Smooth muscle cell (in vitro differentiated cells): ENCODE measurements around the gene ZDHHC11B. TPM values are rescaled to one million over a fixed set of nuclear protein-coding genes. Genes with fewer than 3 reads are reported as not detected.
"Not testable (repeated sequence)": the region's sequence is repeated elsewhere in the genome, so short reads cannot be mapped to it uniquely, and the experiment has no call there.

Experiments
- DNase-seq: peaks from one replicate; lab custom pipeline; 2025; ENCODE audit not compliant: unreplicated experiment; lab: John Stamatoyannopoulos, UW
- H2AFZ ChIP-seq: fragments of 200-600 bp; sonication (generic); 2 replicates; pipeline ENCODE4 v1.6.0; 2016; ENCODE audit warnings: antibody characterized with exemption, low read depth, mild to moderate bottlenecking
- H3F3A ChIP-seq: fragments of 200-600 bp; sonication (generic); 2 replicates; pipeline ENCODE4 v1.6.0; 2017; ENCODE audit warnings: antibody characterized with exemption, low read depth
- H3K27ac ChIP-seq: fragments of 200-600 bp; sonication (generic); 2 replicates; pipeline ENCODE4 v1.5.1; 2016; ENCODE audit warnings: low read depth, mild to moderate bottlenecking
- H3K27me3 ChIP-seq: fragments of 200-600 bp; sonication (generic); 2 replicates; pipeline ENCODE4 v1.6.1; 2016; ENCODE audit warnings: low read depth, mild to moderate bottlenecking
- H3K36me3 ChIP-seq: fragments of 200-600 bp; sonication (generic); 2 replicates; pipeline ENCODE4 v1.5.1; 2016; ENCODE audit warnings: low read depth
- H3K4me1 ChIP-seq: fragments of 200-600 bp; sonication (generic); 2 replicates; pipeline ENCODE4 v1.5.1; 2016; ENCODE audit warnings: low read depth
- H3K4me2 ChIP-seq: fragments of 200-600 bp; sonication (generic); 2 replicates; pipeline ENCODE4 v1.6.0; 2016; ENCODE audit warnings: mild to moderate bottlenecking
- H3K4me3 ChIP-seq: fragments of 200-600 bp; sonication (generic); 2 replicates; pipeline ENCODE4 v1.5.1; 2016; ENCODE audit warnings: mild to moderate bottlenecking
- H3K79me2 ChIP-seq: fragments of 200-600 bp; sonication (generic); 2 replicates; pipeline ENCODE4 v1.6.0; 2016; ENCODE audit warnings: low read depth, mild to moderate bottlenecking
- H3K9ac ChIP-seq: fragments of 200-600 bp; sonication (generic); 2 replicates; pipeline ENCODE4 v1.6.0; 2016; ENCODE audit warnings: low read depth
- H3K9me3 ChIP-seq: fragments of 200-600 bp; sonication (generic); replicated peaks from 2 replicates; pipeline ENCODE4 v1.5.1; 2016; ENCODE audit warnings: low read depth
- H4K20me1 ChIP-seq: fragments of 200-600 bp; sonication (generic); 2 replicates; pipeline ENCODE4 v1.6.0; 2016; ENCODE audit warnings: low read depth
- WGBS: methylation state at CpG from one replicate; pipeline ENCODE4 v1.1.7; 2016; ENCODE audit warnings: low lambda C conversion rate; 5-methylcytosine and 5-hydroxymethylcytosine counted together
- polyA plus RNA-seq: library from polyadenylated mRNA; unstranded; fragments of >200 nt; fragmentation: Nextera tagmentation; extraction: Ambion mirVana; gene quantifications from 2 replicates; pipeline ENCODE4 v1.2.1, GENCODE V29; 2016
- total RNA-seq: library from RNA; depleted of rRNA; stranded (reverse); fragments of >200 nt; gene quantifications from 2 replicates; pipeline ENCODE4 v1.2.3, GENCODE V29; 2014
- TF ChIP-seq, protein P1 (sequence below): fragments of 200-600 bp; sonication (generic); IDR thresholded peaks from 2 replicates; pipeline ENCODE4 v1.5.1; 2017; ENCODE audit warnings: borderline replicate concordance, mild to moderate bottlenecking, antibody characterized with exemption; ENCODE audit not compliant: insufficient read depth, poor library complexity, severe bottlenecking

Gene ZDHHC11B
- total and polyA plus RNA-seq, 2 experiments from 2014 or later, result not detected

DNA sequence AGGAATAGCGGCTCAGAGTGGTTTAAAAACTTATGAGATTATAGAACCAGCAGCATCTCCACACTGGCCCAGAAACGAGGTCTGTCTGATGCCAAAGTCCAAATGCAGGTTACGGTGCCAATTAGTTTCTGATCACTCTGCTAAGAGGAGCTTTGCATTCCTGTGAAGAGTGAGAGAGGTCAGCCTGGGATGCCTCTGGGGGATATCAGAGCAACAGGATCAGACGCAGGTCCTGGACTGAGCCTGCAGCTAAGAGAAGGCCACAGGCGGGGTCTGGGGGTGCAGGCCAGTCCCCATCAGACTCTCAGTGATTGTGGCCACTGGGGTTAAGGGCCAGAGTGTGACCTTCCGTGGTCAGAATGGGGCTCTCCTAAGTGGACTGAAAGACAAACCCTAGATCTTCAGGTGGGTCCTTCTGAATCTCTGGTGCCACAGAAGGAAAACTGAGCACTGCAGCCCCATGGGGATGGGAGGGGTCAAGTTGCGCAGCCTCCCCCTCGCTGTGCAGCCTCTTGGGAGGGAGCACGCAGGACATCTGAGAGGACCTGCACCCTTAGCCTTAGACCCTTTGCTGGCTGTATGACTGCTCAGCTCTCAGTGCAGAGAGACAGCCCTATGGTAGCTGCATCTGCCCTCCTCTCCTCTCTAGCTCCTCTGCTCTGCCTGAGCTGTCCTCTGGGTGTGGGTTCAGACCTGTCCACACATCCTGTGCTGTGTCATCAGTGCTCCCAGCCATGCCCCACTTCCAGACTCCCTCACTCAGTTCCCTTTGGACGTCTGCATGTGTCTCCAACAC lies 23.4 kb upstream of the ZDHHC11B start:
- not testable (repeated sequence) for H3K4me2 ChIP-seq, H3K79me2 ChIP-seq, H3K4me1 ChIP-seq, DNase-seq, H4K20me1 ChIP-seq, H2AFZ ChIP-seq, H3K27me3 ChIP-seq, H3K9me3 ChIP-seq, H3K9ac ChIP-seq, H3K36me3 ChIP-seq, H3K4me3 ChIP-seq, H3K27ac ChIP-seq, H3F3A ChIP-seq
- WGBS, result 91% methylated on average over 6 of the region's 10 CpGs

DNA sequence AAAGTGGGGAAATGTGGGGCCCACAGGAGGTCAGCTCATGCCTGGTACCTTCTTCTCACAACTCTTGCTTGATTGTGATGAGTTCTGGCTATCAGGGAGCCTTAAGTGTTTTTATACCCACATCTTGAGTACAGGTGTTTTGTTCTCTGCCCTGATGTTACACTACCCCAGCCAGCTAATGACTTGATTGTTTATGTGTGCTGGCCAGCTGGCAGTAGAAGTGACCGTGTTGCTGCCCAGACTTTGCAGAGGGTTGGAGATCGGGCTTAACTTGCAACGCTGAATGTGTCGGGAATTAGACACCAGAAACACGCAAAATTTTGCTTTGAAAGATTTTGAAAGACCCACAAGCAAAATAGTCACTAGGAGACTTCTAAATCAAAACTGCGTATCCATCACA lies 16.9 kb upstream of the ZDHHC11B start:
- no peak overlapping the region for H2AFZ ChIP-seq
- no peak overlapping the region for H3K4me3 ChIP-seq
- H3K27ac ChIP-seq, result no peak overlapping the region
- H3F3A ChIP-seq, result no peaks in the 10 kb centered on the region
- no peak overlapping the region for H3K9ac ChIP-seq
- no peaks in the 10 kb centered on the region for H3K27me3 ChIP-seq
- no peaks in the 10 kb centered on the region for H3K79me2 ChIP-seq
- no peak for DNase-seq
- H3K4me2 ChIP-seq, result no peak overlapping the region
- H3K36me3 ChIP-seq, result no peaks in the 10 kb centered on the region
- WGBS, result 99% methylated on average over 6 of the region's 6 CpGs
- TF ChIP-seq, protein P1, sequence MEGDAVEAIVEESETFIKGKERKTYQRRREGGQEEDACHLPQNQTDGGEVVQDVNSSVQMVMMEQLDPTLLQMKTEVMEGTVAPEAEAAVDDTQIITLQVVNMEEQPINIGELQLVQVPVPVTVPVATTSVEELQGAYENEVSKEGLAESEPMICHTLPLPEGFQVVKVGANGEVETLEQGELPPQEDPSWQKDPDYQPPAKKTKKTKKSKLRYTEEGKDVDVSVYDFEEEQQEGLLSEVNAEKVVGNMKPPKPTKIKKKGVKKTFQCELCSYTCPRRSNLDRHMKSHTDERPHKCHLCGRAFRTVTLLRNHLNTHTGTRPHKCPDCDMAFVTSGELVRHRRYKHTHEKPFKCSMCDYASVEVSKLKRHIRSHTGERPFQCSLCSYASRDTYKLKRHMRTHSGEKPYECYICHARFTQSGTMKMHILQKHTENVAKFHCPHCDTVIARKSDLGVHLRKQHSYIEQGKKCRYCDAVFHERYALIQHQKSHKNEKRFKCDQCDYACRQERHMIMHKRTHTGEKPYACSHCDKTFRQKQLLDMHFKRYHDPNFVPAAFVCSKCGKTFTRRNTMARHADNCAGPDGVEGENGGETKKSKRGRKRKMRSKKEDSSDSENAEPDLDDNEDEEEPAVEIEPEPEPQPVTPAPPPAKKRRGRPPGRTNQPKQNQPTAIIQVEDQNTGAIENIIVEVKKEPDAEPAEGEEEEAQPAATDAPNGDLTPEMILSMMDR, result no peak
- no peaks in the 10 kb centered on the region for H3K9me3 ChIP-seq
- no peaks in the 10 kb centered on the region for H4K20me1 ChIP-seq
- no peaks in the 10 kb centered on the region for H3K4me1 ChIP-seq

DNA sequence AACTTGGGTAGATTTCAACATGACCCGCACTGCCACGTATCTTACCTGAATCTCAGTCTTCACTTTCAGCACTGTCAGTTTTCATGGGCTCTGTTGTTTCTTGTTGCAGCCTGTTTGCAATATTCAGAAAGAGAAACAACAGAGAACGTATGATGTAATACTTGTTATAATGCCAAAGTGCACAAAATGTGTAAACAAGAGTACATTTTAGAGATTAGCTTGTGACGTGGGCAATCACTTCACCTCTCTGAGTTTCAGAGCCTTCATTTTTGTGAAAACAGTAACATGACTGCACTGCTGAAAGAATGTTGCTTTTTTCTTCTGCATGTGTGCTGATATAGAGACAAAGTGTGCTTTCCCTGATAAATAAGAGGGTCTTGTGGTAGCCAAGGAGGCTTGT lies 16.5 kb upstream of the ZDHHC11B start:
- WGBS, result 92% methylated on average over 4 of the region's 4 CpGs
- H3K27ac ChIP-seq, result not testable (repeated sequence)

DNA sequence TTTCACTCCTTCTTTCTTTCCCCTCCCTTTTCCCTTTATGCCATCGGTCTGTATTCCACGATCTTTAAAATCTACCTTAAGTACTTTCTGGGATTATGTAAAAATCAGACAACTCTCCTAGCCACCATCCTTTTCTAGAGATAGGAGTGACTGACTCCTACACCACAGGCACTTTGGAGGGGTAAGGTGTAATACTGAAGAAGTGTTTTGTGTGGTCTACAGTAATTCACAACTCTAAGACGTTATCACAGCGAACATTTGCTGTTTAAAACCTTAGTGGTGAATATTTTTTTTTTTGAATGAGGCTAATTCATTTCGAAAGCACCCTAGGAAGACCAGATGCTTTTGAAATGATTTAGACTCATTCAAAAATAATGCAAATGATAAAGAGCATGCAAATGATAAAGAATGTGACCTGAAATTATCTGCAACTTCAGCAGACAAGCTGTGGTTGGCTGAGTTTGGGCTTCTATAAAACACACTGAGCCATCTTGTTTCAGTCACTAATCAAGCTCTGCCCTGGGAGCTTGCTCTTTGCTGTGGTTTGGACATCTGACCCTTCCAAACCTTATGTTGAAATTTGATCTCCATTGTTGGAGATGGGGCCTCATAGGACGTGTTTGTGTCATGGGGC lies 14.1 kb upstream of the ZDHHC11B start:
- not testable (repeated sequence) for H3K79me2 ChIP-seq, H3K4me1 ChIP-seq, H3K27ac ChIP-seq, H4K20me1 ChIP-seq, H3K36me3 ChIP-seq, H3K27me3 ChIP-seq, H3K9me3 ChIP-seq, DNase-seq, H3K4me3 ChIP-seq, H3K4me2 ChIP-seq, H3K9ac ChIP-seq, H2AFZ ChIP-seq, H3F3A ChIP-seq
- 80% methylated on average over 6 of the region's 6 CpGs for WGBS

More for the DNA sequence above, 16.5 kb upstream of the ZDHHC11B start:
- not testable (repeated sequence) for H3K4me2 ChIP-seq, H3K27me3 ChIP-seq, H3K9ac ChIP-seq, H3F3A ChIP-seq, H3K79me2 ChIP-seq, H2AFZ ChIP-seq, H3K4me3 ChIP-seq, DNase-seq, H4K20me1 ChIP-seq, H3K4me1 ChIP-seq, H3K36me3 ChIP-seq, H3K9me3 ChIP-seq

DNA sequence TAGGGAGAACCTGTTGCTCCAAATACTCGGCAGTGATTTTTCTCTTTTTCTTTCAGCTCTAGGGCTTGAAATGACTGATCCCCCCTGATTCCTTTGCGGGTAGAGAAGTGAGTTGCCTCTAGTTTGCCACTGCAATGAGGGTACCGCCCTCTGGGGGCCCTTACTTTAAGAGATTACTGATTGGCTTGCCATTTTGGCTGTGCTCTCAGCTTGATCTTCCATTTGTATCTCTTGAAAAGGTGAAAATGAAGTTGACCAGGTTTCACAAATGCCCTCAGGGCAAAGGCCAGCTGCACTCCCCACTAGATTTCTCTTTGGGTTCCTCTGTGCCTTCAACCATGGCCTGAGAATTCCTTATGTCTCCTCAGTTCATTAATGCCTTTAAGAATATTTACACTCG lies 13.5 kb upstream of the ZDHHC11B start:
- H3K27ac ChIP-seq, H3F3A ChIP-seq, H3K36me3 ChIP-seq, H3K27me3 ChIP-seq, H3K4me3 ChIP-seq, H3K9ac ChIP-seq, H3K9me3 ChIP-seq, H3K4me2 ChIP-seq, H4K20me1 ChIP-seq, H3K4me1 ChIP-seq, H2AFZ ChIP-seq, DNase-seq, H3K79me2 ChIP-seq: not testable (repeated sequence)
- WGBS, result 79% methylated on average over 3 of the region's 4 CpGs

DNA sequence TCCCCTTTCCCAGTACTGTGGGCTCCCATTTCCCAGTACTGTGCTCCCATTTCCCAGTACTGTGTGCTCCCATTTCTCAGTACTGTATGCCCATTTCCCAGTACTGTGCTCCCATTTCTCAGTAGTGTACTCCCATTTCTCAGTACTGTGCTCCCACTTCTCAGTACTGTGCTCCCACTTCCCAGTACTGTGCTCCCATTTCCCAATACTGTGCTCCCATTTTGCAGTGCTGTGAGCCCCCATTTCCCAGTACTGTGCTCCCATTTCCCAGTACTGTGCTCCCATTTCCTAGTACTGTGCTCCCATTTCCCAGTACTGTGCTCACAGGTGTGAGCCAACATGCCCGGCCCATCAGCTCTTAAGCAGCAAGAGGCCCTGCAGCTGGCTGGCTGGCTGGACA lies 11.3 kb upstream of the ZDHHC11B start:
- not testable (repeated sequence) for H3K9me3 ChIP-seq, H3K79me2 ChIP-seq, H2AFZ ChIP-seq, H3F3A ChIP-seq, H3K27ac ChIP-seq, H3K36me3 ChIP-seq, DNase-seq, H4K20me1 ChIP-seq, H3K9ac ChIP-seq, H3K4me3 ChIP-seq, H3K4me2 ChIP-seq, H3K27me3 ChIP-seq, H3K4me1 ChIP-seq
- 82% methylated on average over 1 of the region's 1 CpG for WGBS

DNA sequence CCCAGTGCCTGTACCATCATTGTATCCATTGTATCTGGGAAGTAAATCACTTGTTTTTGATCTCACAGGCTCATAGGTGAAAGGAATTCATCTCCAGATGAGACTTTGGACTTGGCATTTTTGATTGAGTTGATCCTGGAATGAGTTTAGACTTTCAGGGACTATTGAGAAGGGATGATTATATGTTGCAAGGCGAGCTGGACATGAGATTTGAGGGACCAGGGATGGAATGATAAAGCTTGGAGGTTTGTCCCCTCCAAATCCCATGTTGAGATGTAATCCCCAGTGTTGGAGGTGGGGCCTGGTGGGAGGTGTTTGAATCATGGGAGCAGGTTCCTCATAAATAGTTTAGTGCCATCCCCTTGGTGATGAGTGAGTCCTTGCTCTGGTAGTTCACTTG lies 10.4 kb upstream of the ZDHHC11B start:
- H3K27ac ChIP-seq, H3F3A ChIP-seq, H3K4me2 ChIP-seq, H2AFZ ChIP-seq, H3K9ac ChIP-seq, H3K9me3 ChIP-seq, H3K4me3 ChIP-seq, H3K4me1 ChIP-seq, DNase-seq, H3K27me3 ChIP-seq, H3K79me2 ChIP-seq, H4K20me1 ChIP-seq, H3K36me3 ChIP-seq: not testable (repeated sequence)
- WGBS, result 91% methylated on average over 1 of the region's 1 CpG

DNA sequence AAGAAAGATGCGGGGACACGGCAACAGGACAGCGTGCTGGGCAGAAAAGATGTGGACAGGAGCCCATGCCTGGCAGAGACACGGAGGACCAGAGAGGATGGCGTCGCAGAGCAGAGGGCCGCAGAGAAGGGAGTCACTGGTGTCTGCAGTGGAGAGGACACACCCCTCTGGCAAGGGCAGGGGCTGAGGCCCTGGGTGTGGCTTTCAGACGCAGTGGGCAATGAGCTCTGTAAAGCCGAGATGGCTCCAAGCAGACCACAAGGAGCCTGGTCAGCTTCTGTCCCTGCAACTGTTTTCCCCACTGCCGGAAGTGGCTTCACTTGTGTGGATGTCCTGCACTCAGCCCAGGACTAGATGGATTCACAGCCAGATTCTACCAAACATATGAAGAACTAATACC lies 4.2 kb upstream of the ZDHHC11B start:
- not testable (repeated sequence) for H3K9ac ChIP-seq, DNase-seq

More for the DNA sequence above, 4.2 kb upstream of the ZDHHC11B start:
- not testable (repeated sequence) for H2AFZ ChIP-seq, H3K27ac ChIP-seq, H3K36me3 ChIP-seq, H3K79me2 ChIP-seq, H3K4me3 ChIP-seq, H4K20me1 ChIP-seq, H3K4me1 ChIP-seq, H3K9me3 ChIP-seq, H3K4me2 ChIP-seq, H3F3A ChIP-seq
- 88% methylated on average over 10 of the region's 10 CpGs for WGBS
- peaks cover 11% of the 10 kb centered on the region for H3K27me3 ChIP-seq
